NCI-H1417 treated with DMSO at 0.1 percent for 48 hours (cell line): Measurements from ENCODE around the gene SHROOM3.
"Not testable (repeated sequence)": the region's sequence is repeated elsewhere in the genome, so short reads cannot be mapped to it uniquely, and the experiment has no call there.

ENCODE experiments used
- DNase-seq: peaks from one replicate; lab custom pipeline; 2025; lab: John Stamatoyannopoulos, UW

Gene SHROOM3

GRCh38 chr4:76723924-76724323, 288.9 kb downstream of the SHROOM3 start:
- no peak for DNase-seq

DNA sequence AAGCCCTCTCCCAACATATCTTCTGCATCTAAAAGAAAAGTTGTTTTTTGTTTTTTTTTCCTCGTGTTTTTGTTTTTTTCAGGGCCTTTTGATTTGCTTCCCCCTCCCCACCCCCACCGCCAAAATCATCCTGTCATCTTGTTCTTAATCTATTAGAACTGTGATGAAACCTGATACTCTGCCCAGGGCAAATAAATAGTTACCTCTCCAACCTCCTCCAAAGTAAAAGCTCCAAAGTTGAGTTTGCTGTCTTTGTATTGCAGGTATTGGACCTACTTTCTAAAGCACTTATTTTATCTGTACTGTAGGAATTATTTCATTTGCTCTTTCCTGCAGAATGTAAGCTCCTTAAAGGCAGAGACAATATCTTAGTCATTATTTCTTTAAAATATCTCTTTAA, 290.0 kb downstream of the SHROOM3 start:
- no peak for DNase-seq

- DNase-seq: no peak
These were observed 291.1 kb downstream of the SHROOM3 start for GRCh38 chr4:76726176-76726575.

DNA sequence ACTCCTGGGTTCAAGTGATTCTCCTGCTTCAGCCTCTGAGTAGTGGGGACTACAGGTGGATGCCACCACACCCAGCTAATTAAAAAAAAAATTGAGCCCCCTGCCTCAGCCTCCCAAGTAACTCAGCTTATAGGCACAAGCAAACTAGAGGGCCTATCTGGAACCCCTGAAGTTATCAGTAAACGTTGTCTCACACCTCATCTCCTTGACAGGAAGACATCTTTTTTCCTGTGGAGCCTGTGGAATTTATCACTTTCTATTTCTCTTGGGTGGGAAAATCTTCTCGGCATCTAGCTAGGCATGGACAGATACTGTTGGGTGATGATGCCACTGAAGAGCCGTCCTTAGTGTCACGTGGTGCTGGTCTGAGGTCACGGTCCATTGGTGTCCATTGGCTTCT, 291.6 kb downstream of the SHROOM3 start:
- no peak for DNase-seq

DNA sequence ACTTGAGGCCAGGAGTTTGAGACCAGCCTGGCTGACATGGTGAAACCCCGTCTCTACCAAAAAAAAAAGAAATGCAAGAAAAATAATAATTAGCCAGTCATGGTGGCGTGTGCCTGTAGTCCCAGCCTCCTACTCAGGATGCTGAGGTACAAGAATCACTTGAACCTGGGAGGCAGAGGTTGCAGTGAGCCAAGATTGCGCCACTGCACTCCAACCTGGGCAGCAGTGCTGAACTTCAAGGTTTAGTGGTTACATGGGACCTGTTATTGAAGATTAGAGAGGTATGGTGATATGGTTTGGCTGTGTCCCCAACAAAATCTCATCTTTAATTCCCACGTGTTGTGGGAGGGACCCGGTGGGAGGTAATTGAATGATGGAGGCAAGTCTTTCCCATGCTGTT, 292.9 kb downstream of the SHROOM3 start:
- DNase-seq: not testable (repeated sequence)

GRCh38 chr4:76729460-76729859, 294.4 kb downstream of the SHROOM3 start:
- DNase-seq: no peak

DNA sequence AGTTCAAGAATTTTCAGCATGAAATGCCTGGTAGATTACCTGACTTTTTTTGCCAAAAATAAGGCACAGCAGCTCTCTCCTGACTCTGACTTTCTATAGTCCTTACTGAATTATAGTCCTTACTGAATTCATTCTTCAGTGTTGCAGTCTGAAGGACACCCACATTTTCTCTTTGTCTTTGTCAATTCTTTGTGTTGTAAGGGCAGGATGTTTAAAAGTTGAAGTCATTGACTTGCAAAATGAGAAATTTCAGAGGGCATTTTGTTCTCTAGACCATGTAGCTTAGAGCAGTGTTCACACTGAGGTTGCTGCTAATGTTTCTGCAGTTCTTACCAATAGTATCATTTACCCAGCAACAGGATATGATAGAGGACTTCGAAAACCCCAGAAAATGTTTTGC, 295.0 kb downstream of the SHROOM3 start:
- DNase-seq: no peak

DNA sequence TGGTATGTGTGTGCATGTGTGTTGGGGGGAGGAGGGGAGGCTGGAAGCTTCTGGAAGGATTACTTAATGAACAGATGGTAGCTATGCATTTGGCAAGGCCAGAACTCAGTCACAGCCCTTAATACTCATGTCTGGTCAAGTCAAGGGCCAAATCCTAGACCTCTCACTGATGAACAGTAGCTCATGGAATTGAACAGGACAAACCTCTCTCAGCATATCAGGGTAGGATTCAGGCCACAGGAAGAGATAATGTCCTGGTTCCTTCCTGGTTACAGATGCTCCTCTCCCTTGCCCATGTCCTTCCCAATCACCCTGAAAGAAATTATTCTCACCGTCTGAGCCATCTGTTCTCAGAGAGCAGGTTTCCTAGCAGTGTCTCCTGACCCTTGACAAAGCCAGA, 297.2 kb downstream of the SHROOM3 start:
- DNase-seq: no peak

DNA sequence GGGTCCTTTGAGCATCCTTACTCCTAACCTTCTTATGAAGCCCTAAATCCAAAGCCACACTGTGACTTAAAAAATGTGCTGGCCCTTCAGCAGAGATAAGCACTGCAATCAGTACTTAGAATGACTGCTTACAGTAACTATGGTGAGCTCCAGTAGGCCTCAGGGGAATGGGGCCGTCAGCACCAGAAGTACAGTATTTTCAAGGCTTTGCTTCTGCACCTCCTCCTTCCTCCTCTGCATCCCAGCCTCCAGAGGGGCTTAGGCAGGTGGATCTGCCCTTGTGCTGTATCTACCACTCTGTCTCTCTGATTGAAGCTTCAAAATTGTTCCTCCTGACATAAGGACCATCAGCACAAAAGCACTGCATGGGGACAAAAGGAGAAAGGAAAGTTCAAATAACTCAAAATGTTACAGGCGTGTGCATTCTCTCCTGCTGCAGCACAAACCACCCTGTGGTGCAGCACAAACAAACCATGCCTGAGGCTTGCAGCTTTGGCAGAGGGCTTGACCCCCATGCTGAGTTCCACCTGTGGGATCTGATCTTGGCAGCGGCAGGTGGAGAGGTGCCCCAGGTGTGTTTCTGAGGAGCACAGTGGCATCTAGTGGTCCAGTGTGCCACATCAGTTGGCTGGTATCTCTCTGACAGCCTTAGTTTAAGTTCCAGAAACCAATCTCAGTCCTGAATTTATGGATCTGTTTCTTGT, 298.2 kb downstream of the SHROOM3 start:
- peak; percentile 69 for DNase-seq

DNA sequence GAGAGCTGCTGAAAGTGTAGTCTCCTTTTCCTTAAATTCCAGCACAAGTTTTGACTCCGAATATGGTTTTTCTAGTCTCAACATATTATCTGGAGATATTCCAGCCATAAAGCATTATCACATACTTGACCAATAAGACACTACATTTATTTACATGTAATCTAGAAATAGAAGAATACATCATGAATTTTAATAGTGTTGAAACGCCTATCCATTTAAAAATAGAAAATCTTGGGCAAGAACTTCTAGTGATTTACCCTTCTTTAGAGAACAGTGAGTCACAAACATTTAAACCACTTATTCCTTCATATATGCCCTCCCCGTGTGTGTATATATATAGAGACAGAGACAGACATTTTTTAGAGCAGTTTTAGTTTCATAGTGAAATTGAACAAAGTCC, 301.4 kb downstream of the SHROOM3 start:
- no peak for DNase-seq

GRCh38 chr4:76737180-76737579, 302.2 kb downstream of the SHROOM3 start:
- DNase-seq: no peak

GRCh38 chr4:76737771-76738085, 302.7 kb downstream of the SHROOM3 start:
- DNase-seq: no peak

- DNase-seq: no peak
These were observed 303.3 kb downstream of the SHROOM3 start for GRCh38 chr4:76738086-76738931.

DNA sequence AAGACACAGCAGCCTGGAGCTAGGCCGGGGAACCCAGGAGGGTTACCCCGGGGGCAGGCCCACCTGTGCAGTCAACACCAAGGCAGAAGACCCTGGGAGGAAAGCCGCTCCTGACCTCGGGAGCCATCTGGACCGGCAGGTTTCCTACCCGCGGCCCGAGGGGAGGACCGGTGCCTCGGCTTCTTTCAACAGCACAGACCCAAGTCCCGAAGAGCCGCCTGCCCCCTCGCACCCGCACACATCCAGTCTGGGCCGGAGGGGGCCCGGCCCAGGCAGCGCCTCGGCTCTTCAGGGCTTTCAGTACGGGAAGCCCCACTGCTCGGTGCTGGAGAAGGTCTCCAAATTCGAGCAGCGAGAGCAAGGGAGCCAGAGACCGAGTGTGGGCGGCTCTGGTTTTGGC, 305.2 kb downstream of the SHROOM3 start:
- DNase-seq: no peak

GRCh38 chr4:76740866-76741662, 306.0 kb downstream of the SHROOM3 start:
- no peak for DNase-seq

DNA sequence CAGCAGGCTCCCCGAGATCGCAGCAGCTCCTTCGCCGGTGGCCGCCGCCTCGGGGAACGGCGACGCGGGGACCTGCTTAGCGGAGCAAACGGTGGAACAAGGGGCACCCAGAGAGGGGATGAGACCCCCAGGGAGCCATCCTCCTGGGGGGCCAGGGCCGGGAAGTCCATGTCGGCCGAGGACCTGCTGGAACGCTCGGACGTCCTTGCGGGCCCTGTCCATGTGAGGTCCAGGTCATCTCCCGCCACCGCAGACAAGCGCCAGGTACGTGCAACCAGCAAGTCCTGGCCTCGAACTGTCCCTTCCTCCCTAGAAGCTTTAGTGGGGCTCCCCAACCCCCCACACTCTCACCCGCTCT, 306.6 kb downstream of the SHROOM3 start:
- DNase-seq: no peak

- DNase-seq: no peak
These were observed 309.4 kb downstream of the SHROOM3 start for GRCh38 chr4:76744241-76744921.

DNA sequence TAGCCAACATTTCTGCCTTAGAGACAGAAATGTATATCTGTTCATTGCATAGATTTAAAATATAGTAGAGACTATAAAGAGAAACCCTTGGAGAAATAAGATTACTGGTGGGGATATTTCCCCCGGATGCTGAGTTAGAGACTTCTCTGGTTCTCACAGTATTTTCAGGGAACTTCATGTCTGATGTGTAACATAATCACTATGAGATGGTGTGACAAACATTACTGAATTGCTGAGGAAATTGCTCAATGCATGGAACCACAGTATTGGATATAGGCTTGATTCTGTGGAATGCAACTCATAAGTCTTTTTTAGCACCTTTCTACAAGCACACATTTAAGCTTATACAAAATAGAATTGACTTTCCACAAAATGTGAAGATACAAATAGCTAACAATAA, 310.2 kb downstream of the SHROOM3 start:
- no peak for DNase-seq

DNA sequence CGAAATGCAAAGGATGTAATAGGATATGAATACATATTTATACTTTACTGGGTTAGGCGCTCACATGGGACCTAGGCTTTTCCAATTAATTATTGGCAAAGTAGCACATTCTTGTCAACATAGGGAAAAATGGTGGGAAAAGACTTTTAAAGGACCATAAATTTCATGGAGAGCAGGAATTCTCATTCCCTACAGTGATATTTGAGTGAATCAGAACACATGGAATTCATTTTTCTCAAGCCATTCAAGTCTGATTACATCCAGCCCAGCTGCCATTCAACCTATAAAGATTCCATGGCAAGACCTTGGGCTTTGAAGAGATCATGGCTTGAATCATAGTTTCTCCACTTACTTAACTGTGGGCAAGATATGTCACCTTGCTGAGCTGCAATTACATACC, 312.5 kb downstream of the SHROOM3 start:
- no peak for DNase-seq

GRCh38 chr4:76748649-76749048, 313.6 kb downstream of the SHROOM3 start:
- no peak for DNase-seq

GRCh38 chr4:76749355-76749754, 314.3 kb downstream of the SHROOM3 start:
- no peak for DNase-seq

DNA sequence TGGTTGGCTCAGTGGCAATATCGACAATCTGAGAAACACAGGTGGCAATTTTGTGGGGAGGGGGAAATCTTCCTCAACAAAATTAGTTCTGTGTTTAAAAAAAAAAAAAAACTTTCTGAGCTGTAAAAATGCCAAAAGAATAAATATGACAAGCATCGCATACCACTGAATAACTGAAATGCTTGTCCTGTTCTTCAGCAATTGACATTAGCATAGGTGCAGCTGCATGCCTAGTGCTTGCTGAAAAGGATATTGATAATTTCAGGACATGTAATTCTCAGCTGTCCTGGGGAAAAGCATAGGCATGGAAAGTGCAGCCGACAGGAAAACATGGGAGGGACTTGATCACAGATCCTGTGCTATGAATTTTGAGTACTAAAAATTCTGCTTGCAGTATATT, 315.7 kb downstream of the SHROOM3 start:
- DNase-seq: no peak
